NB4 (cell line): ENCODE data around the gene ONECUT3.

Experiments used
- CTCF ChIP-seq: IDR thresholded peaks from one replicate; pipeline ENCODE4 v1.5.1; 2012; ENCODE audit warnings: low read depth, low read length
- MAX ChIP-seq: IDR thresholded peaks from 2 replicates; pipeline ENCODE4 v1.6.1; 2011; ENCODE audit warnings: low read depth, low read length
- POLR2A ChIP-seq: IDR thresholded peaks from 2 replicates; pipeline ENCODE4 v1.6.1; 2011; ENCODE audit warnings: mild to moderate bottlenecking; ENCODE audit not compliant: insufficient read length; ENCODE audit errors: extremely low read depth

DNA sequence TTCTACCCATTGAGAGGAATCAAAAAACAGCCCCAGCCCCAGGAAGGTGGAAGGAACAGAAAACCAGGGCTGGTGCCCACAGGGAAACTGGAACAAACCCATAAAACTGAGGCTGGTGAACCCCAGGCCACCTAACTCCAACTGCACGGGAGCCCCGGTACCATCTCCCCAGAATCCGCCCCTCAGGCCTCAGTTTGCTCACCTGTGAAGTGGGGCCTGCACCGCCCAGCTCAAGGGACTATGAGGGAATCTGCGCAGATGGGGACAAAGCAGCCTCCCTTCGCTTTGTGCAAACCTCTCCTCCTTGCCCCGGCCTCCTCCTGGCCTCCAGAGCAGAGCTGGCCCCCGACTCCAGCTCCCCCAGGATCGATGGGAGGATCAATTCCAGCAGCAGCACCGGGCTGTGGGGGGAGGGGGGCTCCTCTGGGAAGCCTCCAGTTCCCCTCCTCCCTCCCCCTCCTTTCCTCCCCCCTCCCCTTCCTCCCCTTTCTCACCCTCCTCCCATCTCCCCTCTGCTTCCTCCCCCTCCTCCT lies 9.1 kb upstream of the ONECUT3 start:
- TF ChIP-seq CTCF (no peak), POLR2A (no peak), MAX (no peak)
